Ishikawa (cell line): ENCODE data around the gene STYX.

Experiments
- CEBPB ChIP-seq: IDR thresholded peaks from 2 replicates; pipeline ENCODE4 v1.6.1; 2012
- CREB1 ChIP-seq: IDR thresholded peaks from 2 replicates; pipeline ENCODE4 v1.6.1; 2012; ENCODE audit warnings: low read depth
- EGR1 ChIP-seq: IDR thresholded peaks from 2 replicates; pipeline ENCODE4 v1.6.1; 2012
- EP300 ChIP-seq: IDR thresholded peaks from 2 replicates; pipeline ENCODE4 v1.6.1; 2012; ENCODE audit warnings: borderline replicate concordance
- FOXM1 ChIP-seq: IDR thresholded peaks from 2 replicates; pipeline ENCODE4 v1.6.1; 2012; ENCODE audit warnings: low read depth, borderline replicate concordance
- MAX ChIP-seq: IDR thresholded peaks from 2 replicates; pipeline ENCODE4 v1.6.1; 2012
- NFIC ChIP-seq: IDR thresholded peaks from 2 replicates; pipeline ENCODE4 v1.6.1; 2012
- RAD21 ChIP-seq: IDR thresholded peaks from 2 replicates; pipeline ENCODE4 v1.6.1; 2012; ENCODE audit warnings: low read depth
- REST ChIP-seq: IDR thresholded peaks from 2 replicates; pipeline ENCODE4 v1.6.1; 2012; ENCODE audit warnings: low read depth, mild to moderate bottlenecking
- TAF1 ChIP-seq: IDR thresholded peaks from 2 replicates; pipeline ENCODE4 v1.6.1; 2012; ENCODE audit warnings: low read depth, mild to moderate bottlenecking
- TCF12 ChIP-seq: IDR thresholded peaks from 2 replicates; pipeline ENCODE4 v1.6.1; 2012; ENCODE audit warnings: low read depth
- TEAD4 ChIP-seq: IDR thresholded peaks from 2 replicates; pipeline ENCODE4 v1.6.1; 2012
- USF1 ChIP-seq: IDR thresholded peaks from 2 replicates; pipeline ENCODE4 v1.6.1; 2012
- YY1 ChIP-seq: IDR thresholded peaks from 2 replicates; pipeline ENCODE4 v1.6.1; 2012; ENCODE audit warnings: low read depth
- ZBTB7A ChIP-seq: IDR thresholded peaks from 2 replicates; pipeline ENCODE4 v1.6.1; 2012; ENCODE audit warnings: low read depth

The STYX gene

GRCh38 chr14:52700701-52701172 is 29.2 kb upstream of the STYX start:
- no peak; the same call in 1 of the 2 replicates for TF ChIP-seq TCF12
- TF ChIP-seq YY1, result no peak
- no peak for TF ChIP-seq TAF1
- TF ChIP-seq USF1, result no peak
- TF ChIP-seq NFIC, result no peak; the same call in 1 of the 2 replicates
- TF ChIP-seq FOXM1, result no peak
- no peak for TF ChIP-seq ZBTB7A
- no peak for TF ChIP-seq EP300
- TF ChIP-seq EGR1, result no peak
- TF ChIP-seq RAD21, result no peak
- TF ChIP-seq CREB1, result no peak
- no peak for TF ChIP-seq MAX
- TF ChIP-seq TEAD4, result no peak
- TF ChIP-seq REST, result no peak
- TF ChIP-seq CEBPB, result no peak

GRCh38 chr14:52701223-52701622 is 28.7 kb upstream of the STYX start:
- TF ChIP-seq CREB1, result no peak
- TF ChIP-seq FOXM1, result no peak
- TF ChIP-seq TEAD4, result no peak
- TF ChIP-seq USF1, result no peak
- TF ChIP-seq YY1, result no peak
- TF ChIP-seq NFIC, result no peak

- no peak for TF ChIP-seq MAX
- no peak for TF ChIP-seq TAF1
- TF ChIP-seq CEBPB, result 0 out of 2 replicates have a peak, but pooled peaks have one; percentile 23
These were observed 26.7 kb upstream of the STYX start for GRCh38 chr14:52703225-52703624.

- TF ChIP-seq CEBPB (no peak), EP300 (no peak), USF1 (no peak), TEAD4 (no peak), YY1 (no peak), REST (no peak)
These were observed 26.3 kb upstream of the STYX start for GRCh38 chr14:52703664-52704063.

GRCh38 chr14:52706286-52706685 is 23.7 kb upstream of the STYX start:
- no peak for TF ChIP-seq YY1
- TF ChIP-seq ZBTB7A, result no peak
- TF ChIP-seq RAD21, result no peak
- TF ChIP-seq TAF1, result no peak
- no peak for TF ChIP-seq TCF12
- TF ChIP-seq NFIC, result no peak
- no peak for TF ChIP-seq MAX
